Measurements from ENCODE around the gene GFOD1. TPM values are rescaled to one million over a fixed set of nuclear protein-coding genes. Genes with fewer than 3 reads are reported as not detected.

The GFOD1 gene
- total RNA-seq, 2 experiments from 2014 or later, result 22.6 to 35.0 TPM

- TF ChIP-seq CTCF (conservative IDR thresholded peaks at IDR 0.05; ENCODE audit: low read length) (no peak), EZH2phosphoT487 (IDR thresholded peaks at IDR 0.05; ENCODE audit: borderline replicate concordance, low read depth, low read length) (no peak)
- no peaks in the 10 kb centered on the region for H3K9me2 ChIP-seq (ENCODE audit: insufficient read depth, low read length)
- intact Hi-C loops (cut with micrococcal nuclease; ENCODE audit: unreplicated experiment), result loop anchor here (1.0 to 2.0 kb wide), 4 partner anchors 84 to 161 kb away; partner anchors contain the start of genes NOL7 and SIRT5
- 0 out of 2 replicates have a peak, but pooled peaks cover 7% of the 10 kb centered on the region for H3K9me3 ChIP-seq (ENCODE audit: low read length)
- ChIA-PET POLR2A (interaction anchor here (0.8 to 2.7 kb wide), 10 partner anchors 8 to 160 kb away, joined by 3 to 8 read pairs (median 3); no protein-coding TSS in a partner anchor), CTCF (ENCODE audit: unreplicated experiment) (interaction anchor here (0.8 to 1.4 kb wide), 6 partner anchors 11 to 121 kb away, joined by 3 to 5 read pairs (median 4); partner anchors contain the start of gene SIRT5)
- peaks cover 38% of the 10 kb centered on the region; the same call in 1 of the 2 replicates for H3K79me2 ChIP-seq (ENCODE audit: insufficient read depth, low read depth, low read length)
- DNase-seq (ENCODE audit: low spot score), result no peak
- no TSS peak for BruUV-seq (replicated peaks)
- peaks cover 42% of the 10 kb centered on the region for H3K36me3 ChIP-seq (ENCODE audit: insufficient read depth, low read length)
- no peak overlapping the region for H3K4me3 ChIP-seq (ENCODE audit: low read depth, low read length, poor library complexity, severe bottlenecking)
- peak overlapping the region; percentile 68; the same call in 1 of the 2 replicates for H3K4me2 ChIP-seq (ENCODE audit: low read length)
- H3K4me1 ChIP-seq (ENCODE audit: insufficient read depth, low read length, poor library complexity, severe bottlenecking), result peaks cover 53% of the 10 kb centered on the region
- H4K20me1 ChIP-seq (ENCODE audit: insufficient read depth, low read length), result no peaks in the 10 kb centered on the region
- H2AFZ ChIP-seq (ENCODE audit: low read length), result no peak overlapping the region
- no peak overlapping the region for H3K27ac ChIP-seq (ENCODE audit: low read depth, low read length, poor library complexity, severe bottlenecking)
These were observed 33.6 kb downstream of the GFOD1 start for GRCh38 chr6:13453771-13454251.

- Histone ChIP-seq H4K20me1 (ENCODE audit: insufficient read depth, low read length) (no peaks in the 10 kb centered on the region), H3K27ac (ENCODE audit: low read depth, low read length, poor library complexity, severe bottlenecking) (no peak overlapping the region), H3K36me3 (ENCODE audit: insufficient read depth, low read length) (peaks cover 42% of the 10 kb centered on the region), H3K9me2 (ENCODE audit: insufficient read depth, low read length) (no peaks in the 10 kb centered on the region), H3K4me2 (ENCODE audit: low read length) (no peak overlapping the region), H2AFZ (ENCODE audit: low read length) (no peak overlapping the region), H3K4me3 (ENCODE audit: low read depth, low read length, poor library complexity, severe bottlenecking) (no peak overlapping the region), H3K9me3 (ENCODE audit: low read length) (0 out of 2 replicates have a peak, but pooled peaks cover 7% of the 10 kb centered on the region), H3K79me2 (ENCODE audit: insufficient read depth, low read depth, low read length) (peaks cover 35% of the 10 kb centered on the region; the same call in 1 of the 2 replicates), H3K4me1 (ENCODE audit: insufficient read depth, low read length, poor library complexity, severe bottlenecking) (peaks cover 52% of the 10 kb centered on the region)
- no peak for DNase-seq (ENCODE audit: low spot score)
- ChIA-PET POLR2A (interaction anchor here (0.9 to 2.7 kb wide), 4 partner anchors 9 to 14 kb away, joined by 3 to 8 read pairs (median 4); no protein-coding TSS in a partner anchor), CTCF (ENCODE audit: unreplicated experiment) (interaction anchor here (0.6 to 1.4 kb wide), 3 partner anchors 12 to 121 kb away, joined by 3 to 4 read pairs (median 3); partner anchors contain the start of gene SIRT5)
- TF ChIP-seq CTCF (conservative IDR thresholded peaks at IDR 0.05; ENCODE audit: low read length), result no peak
- intact Hi-C loops (cut with micrococcal nuclease; ENCODE audit: unreplicated experiment), result no loop called here
- BruUV-seq (replicated peaks), result no TSS peak
These were observed 34.2 kb downstream of the GFOD1 start for GRCh38 chr6:13453153-13453552.

Data from OCI-LY7 (cell line).